Measurements from ENCODE around the gene EVPL.

DNA sequence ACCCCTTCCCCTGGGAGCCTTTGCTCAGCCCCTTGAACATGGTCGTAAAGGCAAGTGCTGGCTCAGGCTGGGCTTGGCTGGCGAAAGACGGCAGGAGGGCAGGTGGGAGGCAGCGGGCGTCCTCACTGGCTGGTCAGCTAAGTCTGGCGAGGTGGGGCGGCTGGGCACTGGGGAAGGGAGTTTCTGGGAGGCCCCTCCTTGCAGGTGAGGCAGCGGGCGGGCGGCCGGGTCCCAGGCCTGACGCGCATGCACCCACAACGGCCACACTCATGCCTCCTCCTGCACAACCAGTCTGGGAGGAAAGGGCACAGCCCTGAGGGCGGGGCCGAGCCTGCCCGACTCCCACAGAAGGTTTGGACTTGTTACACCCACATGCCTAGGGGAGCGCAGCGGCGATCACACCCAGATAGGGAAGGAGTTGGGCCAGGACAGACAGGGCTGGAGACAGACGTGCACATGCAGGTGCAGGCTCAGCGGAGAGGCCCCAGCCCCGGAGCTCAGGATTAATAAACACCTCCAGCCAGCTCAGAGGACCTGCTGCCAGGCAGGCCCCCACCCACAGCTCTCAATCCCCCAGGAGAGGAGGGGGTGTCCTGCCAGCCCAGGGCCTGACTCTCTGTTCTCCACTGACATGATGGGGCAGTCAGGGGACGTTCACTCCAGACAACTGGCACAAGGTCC, at the start of gene EVPL:
- no peak for TF ChIP-seq POLR2A (IDR thresholded peaks at IDR 0.05; ENCODE audit: low read length)
- TF ChIP-seq GATA1 (IDR thresholded peaks at IDR 0.05; ENCODE audit: low read depth, low read length) = no peak
